ENCODE results near the gene CORO2B.

CORO2B gene

DNA sequence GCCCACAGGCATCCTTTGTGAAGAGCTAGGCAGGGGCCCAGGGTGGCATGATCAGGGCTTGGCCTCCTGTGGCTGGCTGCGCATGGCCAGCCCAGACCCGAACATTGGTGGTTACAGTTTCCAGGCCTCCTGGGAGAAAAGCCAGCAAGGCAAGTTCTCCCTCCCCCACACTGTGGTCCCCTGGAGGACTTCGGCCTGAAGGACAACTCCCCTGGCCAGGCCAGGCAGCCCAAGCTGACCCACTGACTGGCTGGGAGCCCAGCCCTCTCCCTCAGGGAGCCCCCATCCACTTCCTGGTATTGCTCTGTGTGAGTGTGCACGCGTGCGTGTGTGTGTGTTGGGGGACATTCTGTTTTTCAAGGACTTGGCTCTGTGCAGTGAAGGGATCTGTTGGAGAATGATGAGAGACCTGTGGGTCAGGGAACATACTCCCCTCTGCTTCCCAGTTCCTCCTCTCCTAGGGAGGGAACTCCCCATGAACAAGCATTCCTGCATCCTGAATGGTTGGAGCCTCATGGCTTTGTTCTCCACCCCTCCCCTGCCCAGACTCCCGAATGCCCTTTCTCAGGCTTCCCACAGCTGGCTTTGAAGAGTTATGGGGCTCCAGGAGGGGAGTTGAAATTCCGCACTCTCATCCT, 29.5 kb downstream of the CORO2B start:
- DNase-seq (ENCODE audit: low read depth) = no peak

DNA sequence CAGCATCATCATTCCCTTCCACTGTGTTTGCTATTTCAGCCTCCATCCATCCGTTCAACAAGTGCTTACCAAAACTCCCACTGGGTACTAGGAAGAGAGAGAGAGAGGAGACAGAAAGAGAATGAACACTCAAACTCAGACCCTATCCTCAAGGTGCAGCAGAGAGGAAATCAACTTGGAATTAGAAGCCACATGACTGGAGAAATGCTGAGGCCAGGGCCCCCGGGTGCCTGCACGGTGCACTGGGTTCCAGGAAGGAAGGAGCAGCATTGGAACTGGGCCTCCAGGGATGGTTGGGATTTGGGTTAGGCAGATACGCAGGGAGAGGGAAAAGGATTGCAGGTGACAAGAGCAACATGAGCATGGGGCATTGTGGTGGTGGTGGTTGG, 30.0 kb downstream of the CORO2B start:
- no peak for DNase-seq (ENCODE audit: low read depth)

GRCh38 chr15:68609629-68610028, 30.8 kb downstream of the CORO2B start:
- no peak for DNase-seq (ENCODE audit: low read depth)

GRCh38 chr15:68610825-68611224, 32.0 kb downstream of the CORO2B start:
- DNase-seq (ENCODE audit: low read depth) = no peak

DNA sequence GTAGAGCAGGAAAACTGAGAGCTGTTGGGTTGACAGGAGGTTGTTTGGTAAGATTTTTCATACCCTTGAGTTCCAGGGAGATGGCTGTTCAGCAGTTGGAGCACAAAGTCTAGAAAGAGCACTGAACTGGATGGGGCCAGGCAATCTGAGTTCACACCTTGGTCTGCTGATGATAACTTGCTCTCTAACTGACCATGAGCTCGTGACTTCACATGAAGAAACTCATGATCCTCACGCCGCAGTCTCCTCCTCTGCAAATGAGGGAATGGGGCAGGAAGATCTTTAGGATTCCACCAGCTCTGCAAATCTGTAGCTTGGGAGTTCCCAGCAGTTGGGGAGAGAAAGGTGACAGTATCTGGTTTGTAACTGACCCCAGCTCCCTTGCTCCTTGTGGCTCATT, 33.7 kb downstream of the CORO2B start:
- DNase-seq (ENCODE audit: low read depth) = no peak

- no peak for DNase-seq (ENCODE audit: low read depth)
Measured at GRCh38 chr15:68612979-68613740, 34.4 kb downstream of the CORO2B start.

- no peak for DNase-seq (ENCODE audit: low read depth)
Measured at GRCh38 chr15:68614286-68615035, 35.7 kb downstream of the CORO2B start.

DNA sequence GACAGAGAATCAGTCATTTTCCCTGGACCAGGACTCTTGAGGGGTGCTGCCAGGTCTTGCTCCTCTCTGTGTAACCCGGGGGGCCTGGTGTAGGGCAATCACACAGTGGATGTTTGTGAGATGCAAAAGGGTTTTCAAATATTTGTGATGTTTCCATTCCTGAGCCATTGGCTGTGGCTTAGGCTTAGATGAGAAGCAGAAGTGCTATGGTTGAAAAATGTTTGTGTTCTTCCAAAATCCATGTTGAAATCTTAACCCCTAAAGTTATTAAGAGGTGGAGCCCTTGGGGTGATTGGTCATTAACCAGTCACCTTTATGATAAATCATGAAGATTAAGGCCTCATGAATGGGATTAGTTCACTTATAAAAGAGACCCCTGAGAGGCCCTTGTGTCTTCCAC, 36.5 kb downstream of the CORO2B start:
- no peak for DNase-seq (ENCODE audit: low read depth)

DNA sequence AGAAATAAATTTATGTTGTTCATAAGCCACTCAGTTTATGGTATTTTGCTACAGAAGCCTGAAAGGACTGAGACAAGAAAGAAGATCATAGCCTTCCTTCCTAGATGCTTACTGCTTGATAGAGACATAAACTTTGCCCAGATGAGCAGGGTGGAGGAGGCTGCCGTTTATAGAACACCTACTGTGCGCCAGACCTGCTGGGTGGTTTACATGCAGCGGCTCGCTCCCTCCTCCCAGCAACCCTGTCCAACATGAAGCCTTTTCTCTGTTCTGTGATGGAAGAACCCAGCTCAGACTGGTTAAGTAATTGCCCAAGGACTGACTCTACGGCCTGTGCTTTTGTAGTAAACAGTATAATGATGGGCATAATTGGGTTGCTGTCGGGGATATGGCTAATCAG, 37.0 kb downstream of the CORO2B start:
- no peak for DNase-seq (ENCODE audit: low read depth)

- no peak for DNase-seq (ENCODE audit: low read depth)
Measured at GRCh38 chr15:68616397-68616796, 37.6 kb downstream of the CORO2B start.

GRCh38 chr15:68617001-68617400, 38.2 kb downstream of the CORO2B start:
- DNase-seq (ENCODE audit: low read depth) = no peak

- DNase-seq (ENCODE audit: low read depth) = no peak
Measured at GRCh38 chr15:68617777-68618176, 39.0 kb downstream of the CORO2B start.

DNA sequence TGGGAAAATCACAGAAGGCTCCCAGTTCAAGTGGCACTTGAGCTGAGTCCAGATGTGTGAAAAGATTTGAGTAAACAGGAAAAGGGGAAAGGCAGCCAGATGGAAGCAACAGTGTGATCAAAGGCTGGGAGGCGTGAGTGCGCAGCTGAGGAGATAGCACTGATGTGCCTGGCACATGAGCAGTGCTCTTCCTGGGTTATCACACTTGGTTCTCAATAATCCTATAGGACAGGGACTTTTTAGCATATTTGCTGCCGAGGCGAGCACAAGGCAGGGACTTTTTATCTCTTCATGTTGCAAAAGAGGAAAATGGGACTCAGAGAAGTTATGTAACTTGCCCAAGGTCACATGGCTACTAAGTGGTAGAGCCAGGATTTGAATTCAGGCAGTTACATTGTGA, 39.6 kb downstream of the CORO2B start:
- no peak for DNase-seq (ENCODE audit: low read depth)

DNA sequence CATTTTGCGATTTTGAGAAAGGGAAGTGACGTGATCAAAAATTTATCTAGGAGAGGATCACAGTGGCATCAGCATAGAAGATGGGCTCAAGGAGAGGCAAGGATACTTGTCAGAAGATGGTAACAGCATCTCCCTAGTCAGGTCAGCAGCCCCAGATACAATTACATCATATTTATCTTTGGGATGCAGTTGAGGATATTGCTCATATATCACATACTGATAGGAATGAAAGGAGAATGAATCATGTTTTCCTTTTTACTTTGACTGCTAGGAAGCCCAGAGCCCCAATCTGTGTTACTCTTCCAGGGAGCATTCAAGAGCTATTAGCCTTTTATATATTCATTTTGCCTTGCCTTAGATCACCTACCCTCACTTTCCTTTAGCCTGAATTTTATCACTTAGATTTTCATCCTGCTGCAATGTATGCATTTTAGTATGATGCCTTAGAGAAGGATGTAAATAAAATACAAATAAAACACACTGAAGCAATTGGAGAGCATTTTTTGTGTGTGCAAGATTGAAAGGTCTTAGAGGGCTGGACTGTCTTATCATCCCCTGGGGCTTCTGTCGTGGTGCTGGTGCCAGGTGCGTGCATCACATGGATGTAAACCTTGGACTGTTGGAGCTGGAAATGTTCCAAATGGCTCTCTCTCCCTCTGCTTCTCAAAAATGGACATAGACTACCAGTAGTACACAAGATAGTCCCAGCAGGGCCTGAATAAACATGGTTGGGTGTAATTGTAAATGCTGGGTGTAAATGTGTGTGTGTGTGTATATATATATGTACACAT, 40.3 kb downstream of the CORO2B start:
- no peak for DNase-seq (ENCODE audit: low read depth)

DNA sequence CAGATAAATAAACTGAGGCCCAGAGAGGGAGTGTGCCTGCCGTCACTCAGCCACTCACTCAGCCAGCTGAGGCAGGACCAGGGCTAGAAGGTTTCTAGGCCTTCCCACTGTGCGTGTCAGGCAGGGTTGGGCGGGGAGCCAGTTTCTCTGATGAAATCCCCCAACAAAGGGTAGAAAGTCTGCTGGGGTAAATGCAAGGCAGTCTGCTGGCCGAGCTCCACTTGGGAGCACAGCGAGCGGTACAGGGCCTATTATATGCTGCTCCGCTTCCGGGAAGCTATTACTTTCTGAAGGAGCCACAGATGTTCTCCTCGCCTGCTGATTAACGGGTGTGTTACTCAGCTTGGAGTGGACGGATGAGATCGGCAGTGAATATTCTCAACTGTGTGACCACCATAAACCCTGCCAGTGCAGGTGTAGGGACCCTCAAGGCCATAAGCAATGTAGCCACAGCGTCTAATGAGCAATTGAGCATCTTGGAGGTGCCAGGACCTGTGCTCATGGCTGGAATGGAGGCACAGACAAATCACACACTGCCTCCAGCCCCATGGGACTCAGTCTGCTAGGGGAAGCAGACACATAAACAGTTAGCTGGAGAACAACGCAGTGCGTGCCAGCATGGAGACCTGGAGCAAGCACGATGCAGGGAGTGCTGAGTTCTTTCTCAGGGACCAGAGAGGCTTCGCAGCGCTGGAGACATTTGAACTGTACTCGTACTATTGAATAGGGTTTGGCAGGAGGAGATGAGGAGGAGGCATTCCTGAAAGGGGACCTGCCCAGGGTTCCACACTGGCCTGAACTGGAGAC, 42.1 kb downstream of the CORO2B start:
- no peak for DNase-seq (ENCODE audit: low read depth)

- no peak for DNase-seq (ENCODE audit: low read depth)
Measured at GRCh38 chr15:68621535-68621934, 42.7 kb downstream of the CORO2B start.

GRCh38 chr15:68623301-68623892, 44.6 kb downstream of the CORO2B start:
- DNase-seq (ENCODE audit: low read depth) = no peak

DNA sequence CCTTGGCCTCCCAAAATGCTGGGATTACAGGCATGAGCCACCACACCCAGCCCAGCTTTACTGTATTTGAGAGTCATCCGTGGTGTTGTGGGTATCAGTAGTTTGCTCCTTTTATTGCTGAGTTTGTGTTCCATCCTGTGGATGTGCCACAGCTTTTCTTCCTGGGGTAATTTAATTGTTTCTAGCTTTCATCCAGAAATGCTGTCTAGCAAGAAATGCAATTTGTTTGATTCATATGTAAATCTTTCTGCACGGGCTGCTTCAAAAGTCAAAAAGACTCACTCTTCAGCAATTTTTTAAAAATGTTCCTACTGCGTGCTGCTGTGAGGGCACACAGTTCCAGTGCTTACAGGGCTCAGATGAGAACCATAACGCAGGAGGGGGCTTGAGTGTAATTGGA, 47.1 kb downstream of the CORO2B start:
- DNase-seq (ENCODE audit: low read depth) = no peak

GRCh38 chr15:68626283-68626682, 47.5 kb downstream of the CORO2B start:
- DNase-seq (ENCODE audit: low read depth) = no peak

- DNase-seq (ENCODE audit: low read depth) = no peak
Measured at GRCh38 chr15:68626739-68627138, 47.9 kb downstream of the CORO2B start.

- no peak for DNase-seq (ENCODE audit: low read depth)
Measured at GRCh38 chr15:68627476-68627875, 48.7 kb downstream of the CORO2B start.

All from stimulated activated CD8-positive, alpha-beta memory T cell treated with anti-CD3 and anti-CD28 coated beads, Interleukin-12 subunit alpha, Interleukin-12 subunit beta, amount 100 ng/mL, for 1 hour (primary cell).